Activated effector memory CD4-positive, alpha-beta T cell treated with anti-CD3 and anti-CD28 coated beads, Interleukin-2, amount 50 U/mL, for 16 hours (primary cell): ENCODE data around the gene ITGA11.

ENCODE experiments used
- DNase-seq: peaks from one replicate; pipeline ENCODE4 v3.0.0-alpha.2; 2020

Gene ITGA11, protein sequence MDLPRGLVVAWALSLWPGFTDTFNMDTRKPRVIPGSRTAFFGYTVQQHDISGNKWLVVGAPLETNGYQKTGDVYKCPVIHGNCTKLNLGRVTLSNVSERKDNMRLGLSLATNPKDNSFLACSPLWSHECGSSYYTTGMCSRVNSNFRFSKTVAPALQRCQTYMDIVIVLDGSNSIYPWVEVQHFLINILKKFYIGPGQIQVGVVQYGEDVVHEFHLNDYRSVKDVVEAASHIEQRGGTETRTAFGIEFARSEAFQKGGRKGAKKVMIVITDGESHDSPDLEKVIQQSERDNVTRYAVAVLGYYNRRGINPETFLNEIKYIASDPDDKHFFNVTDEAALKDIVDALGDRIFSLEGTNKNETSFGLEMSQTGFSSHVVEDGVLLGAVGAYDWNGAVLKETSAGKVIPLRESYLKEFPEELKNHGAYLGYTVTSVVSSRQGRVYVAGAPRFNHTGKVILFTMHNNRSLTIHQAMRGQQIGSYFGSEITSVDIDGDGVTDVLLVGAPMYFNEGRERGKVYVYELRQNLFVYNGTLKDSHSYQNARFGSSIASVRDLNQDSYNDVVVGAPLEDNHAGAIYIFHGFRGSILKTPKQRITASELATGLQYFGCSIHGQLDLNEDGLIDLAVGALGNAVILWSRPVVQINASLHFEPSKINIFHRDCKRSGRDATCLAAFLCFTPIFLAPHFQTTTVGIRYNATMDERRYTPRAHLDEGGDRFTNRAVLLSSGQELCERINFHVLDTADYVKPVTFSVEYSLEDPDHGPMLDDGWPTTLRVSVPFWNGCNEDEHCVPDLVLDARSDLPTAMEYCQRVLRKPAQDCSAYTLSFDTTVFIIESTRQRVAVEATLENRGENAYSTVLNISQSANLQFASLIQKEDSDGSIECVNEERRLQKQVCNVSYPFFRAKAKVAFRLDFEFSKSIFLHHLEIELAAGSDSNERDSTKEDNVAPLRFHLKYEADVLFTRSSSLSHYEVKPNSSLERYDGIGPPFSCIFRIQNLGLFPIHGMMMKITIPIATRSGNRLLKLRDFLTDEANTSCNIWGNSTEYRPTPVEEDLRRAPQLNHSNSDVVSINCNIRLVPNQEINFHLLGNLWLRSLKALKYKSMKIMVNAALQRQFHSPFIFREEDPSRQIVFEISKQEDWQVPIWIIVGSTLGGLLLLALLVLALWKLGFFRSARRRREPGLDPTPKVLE

DNA sequence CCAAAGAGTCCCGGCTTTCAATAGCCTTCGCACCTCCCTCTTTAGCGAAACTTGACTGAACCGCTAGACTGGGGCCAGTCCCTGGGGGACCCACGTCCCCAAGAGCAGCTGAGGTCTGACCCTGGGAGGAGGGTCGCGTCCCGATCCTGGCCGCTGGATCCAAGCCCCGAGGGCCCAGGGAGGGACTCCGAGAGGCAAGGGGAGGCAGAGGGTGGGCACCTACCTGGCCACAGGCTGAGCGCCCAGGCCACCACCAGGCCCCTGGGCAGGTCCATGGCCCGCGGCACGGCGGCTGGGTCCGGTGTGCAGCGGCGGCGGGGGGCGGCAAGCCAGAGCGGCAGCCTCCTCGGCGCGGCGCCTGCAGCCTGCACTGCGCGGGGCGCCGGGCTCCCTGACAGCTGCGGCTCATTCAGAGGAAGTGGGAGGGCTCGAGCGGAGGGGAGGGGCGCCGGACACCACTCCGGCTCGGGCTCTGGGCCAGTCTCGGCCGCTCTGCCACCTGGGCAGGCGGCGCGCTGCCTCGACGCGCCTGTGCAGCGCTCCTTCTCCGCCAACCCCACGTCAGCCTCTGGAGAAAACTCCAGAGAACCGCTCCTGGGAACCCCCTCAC is at the start of gene ITGA11:
TSS of gene ITGA11 (minus strand) at position 372 of the 610 bp plus-strand sequence. CDS start at position 275, 97 bp downstream.
- no peak for DNase-seq

DNA sequence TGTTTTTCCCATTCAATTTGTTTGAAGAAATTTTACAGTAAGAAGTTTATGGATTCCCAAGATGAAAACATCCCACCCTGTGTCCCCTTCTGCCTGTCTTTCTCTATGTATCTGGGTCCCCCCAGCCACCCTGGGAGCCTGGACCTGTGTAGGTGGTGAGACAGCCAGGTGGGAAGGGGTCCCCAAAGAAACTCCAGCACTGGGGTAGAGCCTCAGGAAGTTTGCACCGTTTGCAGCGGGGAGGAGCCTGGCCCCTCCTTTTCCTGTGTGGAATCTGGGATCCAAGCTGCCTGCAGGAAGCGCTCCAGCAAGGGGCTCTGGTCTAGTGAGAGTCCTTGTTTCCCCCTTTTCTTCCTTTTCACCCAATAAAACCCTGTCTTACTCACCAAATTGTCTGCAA is 49.4 kb upstream of the ITGA11 start:
- DNase-seq: no peak

DNA sequence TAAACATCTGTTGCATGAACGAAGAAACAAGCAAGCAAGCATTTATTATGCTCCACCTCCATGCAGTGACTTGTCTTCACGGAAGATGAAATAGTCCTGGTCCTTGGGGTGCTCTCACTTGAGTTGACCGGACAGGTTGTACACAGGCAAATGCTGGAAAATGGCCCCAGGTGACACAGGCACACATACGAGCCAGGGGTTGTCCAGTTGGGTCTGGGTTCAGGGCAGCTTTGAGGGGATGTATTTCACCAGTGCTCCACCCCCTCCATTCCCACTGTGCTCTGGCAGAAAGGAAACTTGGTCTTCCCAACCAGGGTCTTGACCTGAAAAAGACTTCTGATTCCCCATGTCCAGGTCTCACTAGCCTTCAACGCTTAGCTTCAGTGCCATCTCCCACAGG is 48.3 kb upstream of the ITGA11 start:
- DNase-seq: no peak

DNA sequence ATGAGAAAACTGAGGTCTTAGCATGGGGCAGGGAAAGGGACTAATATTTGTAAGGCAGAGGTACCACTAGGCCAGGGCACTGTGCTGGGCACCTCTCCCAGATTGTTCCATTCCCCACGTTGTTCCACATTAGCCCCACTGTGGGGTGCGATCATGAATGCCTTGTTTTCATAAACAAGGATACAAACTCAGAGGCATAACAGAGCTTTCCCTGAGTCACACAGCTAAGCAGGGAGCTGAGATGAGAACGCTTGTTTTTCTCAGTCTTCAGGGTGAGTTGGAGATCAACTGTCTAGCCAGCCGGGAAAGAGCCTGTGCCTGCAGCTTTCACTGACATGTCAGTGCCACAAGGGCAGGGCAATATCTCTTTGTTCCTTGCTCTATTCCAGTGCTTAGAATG is 47.9 kb upstream of the ITGA11 start:
- no peak for DNase-seq

DNA sequence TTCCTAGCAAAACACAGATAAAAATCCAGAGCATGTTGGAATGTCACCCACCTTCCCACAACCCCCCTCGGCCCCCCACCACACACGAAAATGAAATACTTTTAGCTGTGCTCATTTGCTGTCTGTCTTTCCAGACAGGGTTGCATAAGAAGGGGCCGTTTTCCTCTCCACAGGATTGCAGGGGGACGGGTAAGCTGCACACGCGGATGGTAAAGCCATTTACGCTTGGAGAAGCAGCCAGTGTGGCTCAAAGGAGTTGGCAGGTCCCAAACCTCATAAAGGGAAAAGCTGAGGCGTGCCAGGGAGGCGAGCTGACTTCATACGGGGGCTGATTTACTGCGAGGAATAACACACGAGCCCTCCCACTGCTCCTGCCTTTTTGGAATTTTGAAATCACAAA is 47.4 kb upstream of the ITGA11 start:
- DNase-seq: no peak

DNA sequence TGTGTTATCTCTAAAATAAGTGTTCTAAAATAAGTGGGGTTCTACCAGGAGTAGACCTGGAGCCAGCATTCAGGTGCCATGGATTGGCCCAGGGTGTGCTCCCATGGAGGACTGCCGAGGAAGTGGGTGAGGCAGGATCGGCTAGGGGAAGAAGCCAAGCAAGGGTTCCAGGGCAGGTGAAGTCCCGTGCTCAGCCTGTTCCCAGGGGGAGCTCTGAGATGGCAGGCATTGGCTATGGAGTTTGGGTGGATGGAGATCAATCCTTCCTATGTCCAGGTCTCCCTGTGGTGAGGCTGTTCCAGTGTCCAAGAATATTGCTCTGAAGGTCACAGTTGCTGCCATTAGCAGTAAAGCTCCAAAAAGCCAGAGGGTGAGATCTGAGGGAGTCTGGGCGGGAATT is 46.9 kb upstream of the ITGA11 start:
- no peak for DNase-seq

DNA sequence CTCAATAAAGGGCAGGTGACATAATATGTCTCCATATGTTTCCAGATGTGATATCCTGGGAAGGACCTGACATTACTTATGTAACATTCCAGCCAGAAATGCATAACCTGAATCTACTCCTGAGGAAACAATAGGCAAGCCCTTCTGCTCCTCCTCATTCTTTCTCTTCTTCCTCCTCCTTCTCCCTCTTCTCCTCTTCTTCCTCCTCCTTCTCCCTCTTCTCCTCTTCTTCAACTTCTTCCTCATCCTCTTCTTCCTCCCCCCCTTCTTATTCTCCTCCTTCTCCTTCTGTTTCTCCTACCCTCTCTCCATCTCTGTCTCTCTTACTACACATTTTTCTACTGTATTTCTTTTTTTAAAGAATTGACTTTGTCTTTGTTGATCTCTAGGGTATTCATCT is 43.5 kb upstream of the ITGA11 start:
- no peak for DNase-seq

DNA sequence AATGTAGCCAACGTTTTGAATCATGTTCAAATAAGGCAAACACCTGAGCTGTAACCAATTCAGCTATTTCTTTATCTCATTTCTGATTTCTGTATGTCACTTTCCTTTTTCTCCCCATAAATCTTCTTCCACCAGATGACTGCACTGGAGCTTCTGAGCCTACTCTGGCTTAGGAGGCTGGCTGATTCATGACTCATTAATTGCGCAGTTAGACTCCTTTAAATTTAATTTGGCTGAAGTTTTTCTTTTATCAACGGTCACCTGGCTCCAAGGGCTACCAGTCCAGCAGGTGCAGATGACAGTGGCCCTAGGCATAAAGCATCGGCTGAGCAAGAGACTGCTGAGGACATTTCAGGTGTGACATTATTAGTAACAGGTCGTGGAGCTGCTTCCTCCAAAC is 39.6 kb upstream of the ITGA11 start:
- DNase-seq: no peak

DNA sequence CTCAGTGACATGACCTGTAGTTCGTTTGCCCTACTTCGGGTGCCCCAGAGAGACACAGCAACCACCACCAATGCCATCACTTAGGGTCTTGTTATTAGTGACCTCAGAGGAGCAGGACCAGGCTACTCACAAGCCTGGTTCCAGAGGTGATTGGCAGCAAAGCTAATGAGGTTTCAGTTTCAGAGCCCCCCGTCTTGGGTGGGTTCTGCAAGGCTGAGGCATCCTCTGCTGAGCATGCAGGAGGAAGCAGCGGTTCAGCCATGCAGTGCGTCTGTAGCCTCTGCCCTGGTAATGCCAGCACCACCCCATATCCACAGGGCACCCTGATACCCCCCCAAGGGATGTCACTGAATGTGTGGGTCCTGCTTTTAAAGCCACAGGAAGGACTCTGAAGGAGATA is 39.0 kb upstream of the ITGA11 start:
- DNase-seq: no peak

DNA sequence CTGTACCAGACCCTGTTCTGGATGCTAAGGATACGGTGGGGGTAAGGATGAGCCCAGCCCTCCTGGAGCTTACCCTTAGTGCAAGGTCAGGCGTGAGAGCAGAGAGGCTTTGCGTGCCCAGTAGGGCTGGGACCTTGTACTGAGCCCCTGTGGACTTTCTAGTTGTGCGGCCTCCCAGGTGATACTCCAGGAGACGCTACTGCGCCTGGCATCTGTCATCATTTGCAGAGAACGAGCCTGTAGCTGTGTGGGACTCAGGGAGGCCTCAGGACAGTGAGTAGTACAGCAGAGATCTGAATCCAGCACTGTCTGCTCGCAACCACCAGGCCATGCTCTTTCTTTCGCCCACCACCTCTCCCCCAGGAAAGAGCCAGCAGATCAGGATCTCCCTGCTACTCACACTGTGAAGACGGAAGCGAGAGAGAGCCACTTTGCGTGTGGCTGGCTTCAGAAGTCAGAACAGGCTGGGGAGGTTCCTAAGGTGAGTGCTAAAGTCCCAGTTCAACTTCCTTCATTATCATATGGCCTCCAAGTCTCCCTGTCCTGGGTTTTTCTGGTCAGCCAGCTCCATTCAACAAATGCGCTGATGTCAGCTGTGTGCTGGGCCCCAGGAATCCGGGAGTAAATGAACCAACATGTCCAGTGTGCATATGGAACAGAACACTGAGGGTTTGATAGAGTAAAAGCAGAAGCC is 38.2 kb upstream of the ITGA11 start:
- DNase-seq: no peak

DNA sequence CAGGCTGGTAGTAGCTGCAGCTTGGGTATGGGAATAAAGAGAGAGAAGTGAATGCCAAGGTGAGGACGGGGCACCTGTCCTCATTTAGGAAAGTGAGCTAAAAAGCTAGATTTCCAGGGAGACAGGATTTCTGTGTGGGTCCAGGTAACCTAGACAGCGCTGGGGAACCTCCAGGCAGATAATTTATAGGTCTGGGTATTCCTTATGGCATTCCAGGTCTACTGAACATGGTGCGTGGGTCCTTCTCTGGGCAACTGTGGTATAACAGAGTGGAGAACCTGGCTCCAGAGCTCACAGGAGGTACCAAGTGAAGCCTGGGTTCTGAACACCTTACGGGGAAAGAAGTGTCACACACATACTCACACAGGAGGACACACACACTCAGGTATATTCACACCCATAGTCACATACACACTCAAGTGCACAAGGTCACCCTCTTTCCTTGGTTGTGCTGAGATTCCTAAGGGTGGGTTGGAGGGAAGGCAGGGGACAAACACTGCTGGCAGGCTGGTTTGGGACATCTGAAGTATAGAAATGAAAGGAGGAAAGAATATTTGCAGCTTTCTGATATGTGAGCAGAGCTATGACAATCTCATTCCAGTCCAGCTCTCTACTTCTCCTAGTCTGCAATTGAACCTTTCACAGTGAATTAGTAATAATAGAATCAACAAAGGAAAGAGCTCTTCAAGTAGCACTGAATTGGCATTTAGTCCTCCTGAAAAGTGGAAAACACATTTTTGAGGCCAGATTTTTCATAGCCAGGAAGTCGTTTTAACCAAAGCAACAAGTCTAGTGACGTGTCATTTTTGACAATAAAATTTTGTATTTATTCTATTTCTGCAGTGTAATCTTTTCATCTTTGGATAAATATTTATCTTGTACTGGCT is 37.4 kb upstream of the ITGA11 start:
- no peak for DNase-seq

DNA sequence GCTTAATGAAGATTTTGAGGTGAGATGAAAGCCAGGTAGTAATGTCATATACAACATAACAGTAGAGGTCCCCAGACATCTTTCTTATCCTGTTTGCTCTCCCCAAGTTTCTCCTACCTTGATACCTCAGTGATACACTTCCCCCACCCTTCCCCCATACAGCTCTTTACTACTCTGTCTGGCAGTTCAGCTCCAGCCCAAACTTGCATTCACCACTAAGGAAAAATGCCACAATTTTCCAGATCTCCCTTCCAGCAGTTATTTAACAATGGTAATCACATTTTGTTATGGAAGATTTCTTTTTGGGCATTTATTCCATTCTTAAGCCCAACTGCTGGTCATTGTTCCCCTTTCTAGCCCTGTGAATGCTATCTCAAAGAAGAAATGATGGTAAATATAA is 34.9 kb upstream of the ITGA11 start:
- no peak for DNase-seq

DNA sequence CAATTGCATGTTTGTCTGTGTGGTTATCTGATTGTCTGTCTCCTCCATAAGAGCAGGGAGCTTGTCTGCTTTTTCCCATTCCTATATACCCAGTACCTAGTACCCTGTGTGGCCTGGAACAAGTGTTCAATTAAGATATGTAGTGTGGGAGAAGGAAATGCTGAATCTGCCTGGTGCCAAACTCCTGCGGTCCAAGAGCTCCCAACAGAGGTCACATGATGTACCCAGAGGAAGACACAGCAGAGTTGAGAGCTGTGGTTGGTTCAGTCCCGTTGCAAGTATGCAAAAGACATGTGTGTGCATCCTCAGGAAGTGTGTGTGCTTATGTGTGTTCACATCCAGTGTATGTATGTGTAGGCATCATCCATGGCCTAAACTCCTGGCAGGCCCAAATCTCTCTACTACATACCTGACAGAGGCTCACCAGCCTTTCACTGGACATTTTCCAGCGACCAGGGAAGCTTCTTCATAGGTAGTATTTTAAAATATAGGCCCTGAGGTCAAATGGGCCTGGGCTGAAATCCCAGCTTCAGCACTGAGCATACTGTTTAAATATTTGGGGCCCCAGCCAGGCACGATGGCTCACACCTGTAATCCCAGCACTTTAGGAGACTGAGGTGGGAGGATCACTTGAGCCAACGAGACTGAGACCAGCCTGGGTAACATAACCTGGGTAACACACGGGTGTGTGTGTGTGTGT is 34.0 kb upstream of the ITGA11 start:
- DNase-seq: no peak

DNA sequence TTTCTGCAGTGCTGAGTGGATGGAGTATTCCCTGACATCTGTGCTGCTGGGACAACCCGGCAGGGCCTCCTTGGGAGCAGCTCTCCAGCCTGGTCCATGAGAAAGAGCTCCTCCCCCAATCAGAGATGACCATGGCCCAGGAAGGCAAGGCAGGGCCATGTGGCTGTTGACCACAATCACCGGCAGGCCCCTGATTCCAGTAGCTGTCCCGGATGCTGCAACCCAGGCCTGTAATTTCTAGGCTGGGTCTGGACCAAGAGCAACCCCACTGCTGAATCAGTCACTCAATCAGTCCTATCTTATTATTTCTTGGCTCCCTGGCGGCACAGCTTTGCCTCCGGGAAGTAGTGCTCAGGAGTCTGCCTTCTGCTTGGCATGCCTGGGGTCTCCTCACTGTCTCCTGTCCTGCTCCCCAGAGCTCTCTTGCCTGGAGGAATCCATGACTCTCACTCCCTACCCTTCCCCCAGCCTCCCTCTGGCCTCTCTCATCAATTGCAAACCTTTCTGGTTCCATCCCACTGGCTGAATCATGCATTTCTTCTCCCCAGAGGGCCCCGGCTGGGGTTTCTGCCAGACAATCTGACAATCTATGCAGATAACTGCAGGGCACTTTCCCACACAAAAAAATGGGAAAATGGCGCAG is 32.6 kb upstream of the ITGA11 start:
- DNase-seq: no peak

DNA sequence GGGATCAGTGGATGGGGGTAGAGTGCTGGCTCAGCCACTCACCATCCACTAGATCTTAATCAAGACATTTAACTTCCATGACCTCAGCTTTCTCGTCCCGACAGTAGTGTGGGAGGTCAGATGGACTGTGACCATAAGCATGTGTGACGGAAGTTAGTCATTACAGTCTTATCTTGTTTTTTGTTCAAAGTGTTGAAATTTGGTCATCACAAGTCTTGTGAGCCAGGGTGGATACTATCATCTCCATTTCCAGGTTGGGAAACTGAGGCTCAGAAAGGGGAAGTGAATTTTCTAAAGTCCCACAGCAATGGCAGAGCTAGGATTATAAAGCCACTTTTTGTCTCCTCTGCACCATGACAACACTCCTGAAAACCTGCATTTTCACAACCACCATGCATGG is 32.0 kb upstream of the ITGA11 start:
- no peak for DNase-seq

DNA sequence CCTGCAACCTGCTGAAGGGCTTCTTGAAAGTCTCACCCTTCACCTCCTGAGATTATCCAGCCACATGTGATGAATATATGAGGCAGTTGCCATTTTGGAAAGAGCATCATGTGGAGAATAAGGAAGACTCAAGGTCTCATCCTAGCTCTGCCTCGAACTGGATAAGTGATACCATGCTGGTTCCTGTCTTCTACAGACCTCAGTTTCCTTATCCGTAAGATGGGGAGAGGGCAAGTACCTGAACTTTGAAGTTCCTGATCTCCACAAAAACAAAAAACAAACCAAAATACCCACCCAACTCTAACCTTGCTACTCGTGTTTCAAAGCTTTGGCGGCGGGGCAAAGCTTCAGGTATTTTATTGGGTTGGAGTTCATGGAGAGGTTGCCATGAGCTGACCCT is 31.5 kb upstream of the ITGA11 start:
- no peak for DNase-seq

DNA sequence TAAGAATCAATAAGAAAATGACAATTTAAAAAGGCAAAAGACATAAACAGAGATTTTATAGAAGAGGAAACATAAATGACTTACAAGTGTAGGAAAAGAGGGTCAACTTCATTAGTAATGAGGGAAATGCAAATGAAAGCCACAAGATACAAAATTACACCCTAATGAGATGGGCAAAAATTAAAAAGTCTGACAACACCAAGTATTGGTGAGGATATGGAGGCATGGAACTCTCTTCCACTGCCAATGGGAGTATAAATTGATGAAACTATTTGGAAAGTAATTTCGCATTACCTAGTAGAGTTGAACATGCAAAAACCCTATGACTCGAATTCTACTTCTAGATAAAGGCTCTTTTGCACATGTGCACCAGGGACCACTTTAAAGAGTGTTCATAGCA is 28.2 kb upstream of the ITGA11 start:
- DNase-seq: no peak

DNA sequence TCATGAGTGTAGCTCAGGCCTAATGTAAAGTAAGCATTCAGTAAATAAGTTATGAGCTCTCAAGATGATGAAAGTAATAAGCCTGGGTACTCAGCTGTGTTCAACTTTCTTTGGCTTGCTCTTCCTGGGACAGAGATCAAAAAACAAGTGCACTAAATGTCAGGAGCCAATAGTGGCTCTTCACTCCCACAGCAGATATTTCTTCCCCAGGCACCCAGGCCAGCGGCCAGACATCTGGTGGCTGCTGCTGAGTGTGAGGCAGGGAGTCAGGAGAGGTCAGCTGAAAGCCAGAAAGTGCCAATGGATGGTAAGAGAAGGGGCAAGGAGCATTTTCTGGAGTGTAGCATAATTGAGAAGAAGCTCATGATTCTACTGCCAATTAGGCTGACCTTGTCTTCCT is 18.2 kb upstream of the ITGA11 start:
- DNase-seq: no peak

DNA sequence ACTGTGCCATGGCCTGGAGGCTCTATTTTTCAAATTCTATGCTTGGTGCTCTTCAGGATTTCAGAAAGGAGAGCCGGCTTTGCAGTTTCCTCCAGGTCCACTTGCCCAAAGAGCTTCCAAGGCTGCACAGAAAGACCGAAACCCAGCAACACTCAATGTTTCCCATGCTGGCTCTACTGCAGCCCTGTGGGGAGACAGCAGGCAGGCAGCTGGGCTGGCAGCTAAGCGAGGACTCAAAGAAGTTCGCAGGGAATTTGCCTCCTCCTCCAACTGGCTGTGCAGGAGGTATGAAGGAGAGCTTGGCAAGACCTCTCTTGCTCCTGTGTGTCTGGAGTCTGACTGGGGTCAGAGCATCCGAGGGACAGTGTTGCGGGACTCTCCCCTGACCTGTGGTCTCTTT is 17.4 kb upstream of the ITGA11 start:
- no peak for DNase-seq
